SK-N-SH treated with all-trans-retinoic acid at 6 μM for 48 hours (cell line): ENCODE measurements around the gene LGALS3BP.

Experiments
- BACH2 ChIP-seq: fragments of 250-450 bp; sonication (Bioruptor Pico); IDR thresholded peaks from 2 replicates; pipeline ENCODE4 v1.9.0; 2021; ENCODE audit warnings: mild to moderate bottlenecking, borderline replicate concordance
- CSDC2 ChIP-seq: fragments of 250-450 bp; sonication (Bioruptor Pico); IDR thresholded peaks from 2 replicates; pipeline ENCODE4 v1.5.0; 2020; ENCODE audit warnings: mild to moderate bottlenecking, moderate library complexity
- ESRRG ChIP-seq: fragments of 250-450 bp; sonication (Bioruptor Pico); IDR thresholded peaks from 2 replicates; pipeline ENCODE4 v1.6.1; 2021; ENCODE audit warnings: mild to moderate bottlenecking
- PPARA ChIP-seq: fragments of 250-450 bp; sonication (Bioruptor Pico); IDR thresholded peaks from 2 replicates; pipeline ENCODE4 v1.5.0; 2020; ENCODE audit warnings: mild to moderate bottlenecking, borderline replicate concordance
- RARB ChIP-seq: fragments of 250-450 bp; sonication (Bioruptor Pico); IDR thresholded peaks from 2 replicates; pipeline ENCODE4 v1.8.0; 2021; ENCODE audit warnings: mild to moderate bottlenecking, moderate library complexity
- TOX ChIP-seq: fragments of 250-450 bp; sonication (Bioruptor Pico); IDR thresholded peaks from 2 replicates; pipeline ENCODE4 v1.8.0; 2021; ENCODE audit warnings: mild to moderate bottlenecking, moderate library complexity, borderline replicate concordance
- ZFP3 ChIP-seq: fragments of 250-450 bp; sonication (Bioruptor Pico); IDR thresholded peaks from 2 replicates; pipeline ENCODE4 v1.5.0; 2020; ENCODE audit warnings: mild to moderate bottlenecking, moderate library complexity
- ZFP30 ChIP-seq: fragments of 450-650 bp; formaldehyde crosslinking; IDR thresholded peaks from 2 replicates; pipeline ENCODE4 v1.5.0; 2022; ENCODE audit warnings: mild to moderate bottlenecking, moderate library complexity
- ZNF565 ChIP-seq: fragments of 450-650 bp; formaldehyde crosslinking; conservative IDR thresholded peaks from 2 replicates; pipeline ENCODE4 v1.5.0; 2020; ENCODE audit warnings: low read depth, mild to moderate bottlenecking, moderate library complexity
- ZNF8 ChIP-seq: fragments of 450-650 bp; formaldehyde crosslinking; IDR thresholded peaks from 2 replicates; pipeline ENCODE4 v1.5.0; 2020; ENCODE audit warnings: mild to moderate bottlenecking, moderate library complexity
- TF ChIP-seq, protein P1 (sequence below): fragments of 250-450 bp; sonication (Bioruptor Pico); IDR thresholded peaks from 2 replicates; pipeline ENCODE4 v1.8.0; 2020; ENCODE audit warnings: mild to moderate bottlenecking, moderate library complexity, borderline replicate concordance
- TF ChIP-seq, protein P2 (sequence below): fragments of 250-450 bp; sonication (Bioruptor Pico); IDR thresholded peaks from 2 replicates; pipeline ENCODE4 v1.5.0; 2020; ENCODE audit warnings: mild to moderate bottlenecking, moderate library complexity
- TF ChIP-seq, protein P3 (sequence below): fragments of 250-450 bp; sonication (Bioruptor Pico); IDR thresholded peaks from 2 replicates; pipeline ENCODE4 v1.5.1; 2020; ENCODE audit warnings: low read depth, mild to moderate bottlenecking, moderate library complexity
- TF ChIP-seq, protein P4 (sequence below): fragments of 250-450 bp; sonication (Bioruptor Pico); IDR thresholded peaks from 2 replicates; pipeline ENCODE4 v1.5.1; 2021; ENCODE audit warnings: mild to moderate bottlenecking, moderate library complexity

DNA sequence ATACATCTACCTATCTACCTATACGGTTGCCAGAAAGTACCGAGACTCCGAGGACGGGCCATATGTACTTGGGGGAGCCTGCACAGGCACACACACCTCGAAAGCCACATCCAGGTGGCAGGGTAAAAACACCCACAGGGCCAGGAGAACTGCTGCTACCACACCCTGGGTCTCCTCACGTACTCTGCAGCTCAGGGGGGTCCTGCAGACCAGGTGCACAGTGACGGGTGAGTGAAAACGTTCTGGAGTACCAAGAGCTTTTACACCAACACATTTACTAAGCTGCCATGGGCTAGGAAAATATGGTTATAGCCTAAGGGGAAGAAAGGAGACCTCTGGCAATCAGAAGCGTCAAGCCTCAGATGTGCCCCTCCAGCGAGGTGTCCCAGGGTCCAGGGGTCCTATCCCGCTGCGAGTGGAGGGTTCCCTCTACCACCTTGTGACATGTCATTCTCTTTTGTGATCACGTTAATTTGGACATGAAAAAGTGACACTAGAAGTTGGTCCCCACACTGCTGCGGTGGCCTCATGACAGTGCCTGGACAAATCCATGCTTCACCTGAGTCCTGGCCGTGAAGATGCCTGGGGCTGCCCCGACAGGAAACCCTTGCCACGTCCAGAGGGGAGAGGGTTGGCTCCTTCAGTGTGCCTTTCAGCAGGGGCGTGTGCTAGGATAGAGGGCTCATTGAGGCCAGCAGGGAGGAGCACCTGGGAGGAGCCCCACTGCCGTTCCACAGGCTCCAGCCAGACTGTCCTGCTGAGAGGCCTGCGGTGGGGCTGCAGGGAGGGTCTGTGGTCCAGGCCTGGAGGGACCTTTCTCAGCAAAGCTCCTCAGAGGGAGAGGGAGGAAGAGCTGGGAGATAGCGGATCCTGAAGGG, 28.0 kb upstream of the LGALS3BP start:
- TF ChIP-seq ZNF565 (no peak), BACH2 (CRISPR knock-in tag) (no peak), PPARA (CRISPR knock-in tag) (no peak), TOX (no peak), ZFP30 (no peak), ZNF8 (no peak), ZFP3 (CRISPR knock-in tag) (no peak), CSDC2 (no peak), ESRRG (CRISPR knock-in tag) (no peak), RARB (no peak)
- TF ChIP-seq, protein P1, sequence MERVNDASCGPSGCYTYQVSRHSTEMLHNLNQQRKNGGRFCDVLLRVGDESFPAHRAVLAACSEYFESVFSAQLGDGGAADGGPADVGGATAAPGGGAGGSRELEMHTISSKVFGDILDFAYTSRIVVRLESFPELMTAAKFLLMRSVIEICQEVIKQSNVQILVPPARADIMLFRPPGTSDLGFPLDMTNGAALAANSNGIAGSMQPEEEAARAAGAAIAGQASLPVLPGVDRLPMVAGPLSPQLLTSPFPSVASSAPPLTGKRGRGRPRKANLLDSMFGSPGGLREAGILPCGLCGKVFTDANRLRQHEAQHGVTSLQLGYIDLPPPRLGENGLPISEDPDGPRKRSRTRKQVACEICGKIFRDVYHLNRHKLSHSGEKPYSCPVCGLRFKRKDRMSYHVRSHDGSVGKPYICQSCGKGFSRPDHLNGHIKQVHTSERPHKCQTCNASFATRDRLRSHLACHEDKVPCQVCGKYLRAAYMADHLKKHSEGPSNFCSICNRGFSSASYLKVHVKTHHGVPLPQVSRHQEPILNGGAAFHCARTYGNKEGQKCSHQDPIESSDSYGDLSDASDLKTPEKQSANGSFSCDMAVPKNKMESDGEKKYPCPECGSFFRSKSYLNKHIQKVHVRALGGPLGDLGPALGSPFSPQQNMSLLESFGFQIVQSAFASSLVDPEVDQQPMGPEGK (CRISPR knock-in tag), result no peak
- TF ChIP-seq, protein P2, sequence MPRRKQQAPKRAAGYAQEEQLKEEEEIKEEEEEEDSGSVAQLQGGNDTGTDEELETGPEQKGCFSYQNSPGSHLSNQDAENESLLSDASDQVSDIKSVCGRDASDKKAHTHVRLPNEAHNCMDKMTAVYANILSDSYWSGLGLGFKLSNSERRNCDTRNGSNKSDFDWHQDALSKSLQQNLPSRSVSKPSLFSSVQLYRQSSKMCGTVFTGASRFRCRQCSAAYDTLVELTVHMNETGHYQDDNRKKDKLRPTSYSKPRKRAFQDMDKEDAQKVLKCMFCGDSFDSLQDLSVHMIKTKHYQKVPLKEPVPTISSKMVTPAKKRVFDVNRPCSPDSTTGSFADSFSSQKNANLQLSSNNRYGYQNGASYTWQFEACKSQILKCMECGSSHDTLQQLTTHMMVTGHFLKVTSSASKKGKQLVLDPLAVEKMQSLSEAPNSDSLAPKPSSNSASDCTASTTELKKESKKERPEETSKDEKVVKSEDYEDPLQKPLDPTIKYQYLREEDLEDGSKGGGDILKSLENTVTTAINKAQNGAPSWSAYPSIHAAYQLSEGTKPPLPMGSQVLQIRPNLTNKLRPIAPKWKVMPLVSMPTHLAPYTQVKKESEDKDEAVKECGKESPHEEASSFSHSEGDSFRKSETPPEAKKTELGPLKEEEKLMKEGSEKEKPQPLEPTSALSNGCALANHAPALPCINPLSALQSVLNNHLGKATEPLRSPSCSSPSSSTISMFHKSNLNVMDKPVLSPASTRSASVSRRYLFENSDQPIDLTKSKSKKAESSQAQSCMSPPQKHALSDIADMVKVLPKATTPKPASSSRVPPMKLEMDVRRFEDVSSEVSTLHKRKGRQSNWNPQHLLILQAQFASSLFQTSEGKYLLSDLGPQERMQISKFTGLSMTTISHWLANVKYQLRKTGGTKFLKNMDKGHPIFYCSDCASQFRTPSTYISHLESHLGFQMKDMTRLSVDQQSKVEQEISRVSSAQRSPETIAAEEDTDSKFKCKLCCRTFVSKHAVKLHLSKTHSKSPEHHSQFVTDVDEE, result no peak
- TF ChIP-seq, protein P3, sequence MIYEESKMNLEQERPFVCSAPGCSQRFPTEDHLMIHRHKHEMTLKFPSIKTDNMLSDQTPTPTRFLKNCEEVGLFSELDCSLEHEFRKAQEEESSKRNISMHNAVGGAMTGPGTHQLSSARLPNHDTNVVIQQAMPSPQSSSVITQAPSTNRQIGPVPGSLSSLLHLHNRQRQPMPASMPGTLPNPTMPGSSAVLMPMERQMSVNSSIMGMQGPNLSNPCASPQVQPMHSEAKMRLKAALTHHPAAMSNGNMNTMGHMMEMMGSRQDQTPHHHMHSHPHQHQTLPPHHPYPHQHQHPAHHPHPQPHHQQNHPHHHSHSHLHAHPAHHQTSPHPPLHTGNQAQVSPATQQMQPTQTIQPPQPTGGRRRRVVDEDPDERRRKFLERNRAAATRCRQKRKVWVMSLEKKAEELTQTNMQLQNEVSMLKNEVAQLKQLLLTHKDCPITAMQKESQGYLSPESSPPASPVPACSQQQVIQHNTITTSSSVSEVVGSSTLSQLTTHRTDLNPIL (CRISPR knock-in tag), result no peak
- TF ChIP-seq, protein P4, sequence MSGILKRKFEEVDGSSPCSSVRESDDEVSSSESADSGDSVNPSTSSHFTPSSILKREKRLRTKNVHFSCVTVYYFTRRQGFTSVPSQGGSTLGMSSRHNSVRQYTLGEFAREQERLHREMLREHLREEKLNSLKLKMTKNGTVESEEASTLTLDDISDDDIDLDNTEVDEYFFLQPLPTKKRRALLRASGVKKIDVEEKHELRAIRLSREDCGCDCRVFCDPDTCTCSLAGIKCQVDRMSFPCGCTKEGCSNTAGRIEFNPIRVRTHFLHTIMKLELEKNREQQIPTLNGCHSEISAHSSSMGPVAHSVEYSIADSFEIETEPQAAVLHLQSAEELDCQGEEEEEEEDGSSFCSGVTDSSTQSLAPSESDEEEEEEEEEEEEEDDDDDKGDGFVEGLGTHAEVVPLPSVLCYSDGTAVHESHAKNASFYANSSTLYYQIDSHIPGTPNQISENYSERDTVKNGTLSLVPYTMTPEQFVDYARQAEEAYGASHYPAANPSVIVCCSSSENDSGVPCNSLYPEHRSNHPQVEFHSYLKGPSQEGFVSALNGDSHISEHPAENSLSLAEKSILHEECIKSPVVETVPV, result no peak
